GM21723 (cell line): ENCODE measurements around the gene ARMH1.
"Not testable (repeated sequence)": the region's sequence is repeated elsewhere in the genome, so short reads cannot be mapped to it uniquely, and the experiment has no call there.

Experiments
- ATAC-seq: cut with Tn5 transposase; IDR thresholded peaks from one replicate; pipeline ENCODE4 v1.9.1; 2021; ENCODE audit warnings: mild to moderate bottlenecking, moderate library complexity; ENCODE audit not compliant: unreplicated experiment

The ARMH1 gene

GRCh38 chr1:44693159-44693558 is 18.6 kb downstream of the ARMH1 start:
- no peak for ATAC-seq

GRCh38 chr1:44693900-44694299 is 19.4 kb downstream of the ARMH1 start:
- no peak for ATAC-seq

- ATAC-seq = peak; percentile 80
These were observed 20.5 kb downstream of the ARMH1 start for GRCh38 chr1:44694863-44695478.

GRCh38 chr1:44695671-44696070 is 21.2 kb downstream of the ARMH1 start:
- ATAC-seq = no peak

GRCh38 chr1:44696101-44696500 is 21.6 kb downstream of the ARMH1 start:
- ATAC-seq = no peak

GRCh38 chr1:44696789-44697345 is 22.4 kb downstream of the ARMH1 start:
- ATAC-seq = peak; percentile 48

GRCh38 chr1:44698138-44698537 is 23.6 kb downstream of the ARMH1 start:
- ATAC-seq = no peak

- ATAC-seq = not testable (repeated sequence)
These were observed 24.9 kb downstream of the ARMH1 start for GRCh38 chr1:44699375-44699774.

- no peak for ATAC-seq
These were observed 26.1 kb downstream of the ARMH1 start for GRCh38 chr1:44700573-44700972.

- no peak for ATAC-seq
These were observed 26.6 kb downstream of the ARMH1 start for GRCh38 chr1:44701141-44701573.

- no peak for ATAC-seq
These were observed 31.0 kb downstream of the ARMH1 start for GRCh38 chr1:44705470-44705869.

GRCh38 chr1:44705938-44706337 is 31.4 kb downstream of the ARMH1 start:
- ATAC-seq = no peak

GRCh38 chr1:44707112-44707881 is 32.8 kb downstream of the ARMH1 start:
- ATAC-seq = no peak

GRCh38 chr1:44707959-44708831 is 33.7 kb downstream of the ARMH1 start:
- ATAC-seq = no peak

GRCh38 chr1:44713321-44713781 is 38.8 kb downstream of the ARMH1 start:
- peak; percentile 72 for ATAC-seq

GRCh38 chr1:44714532-44714931 is 40.0 kb downstream of the ARMH1 start:
- ATAC-seq = no peak

GRCh38 chr1:44714944-44715571 is 40.5 kb downstream of the ARMH1 start:
- peak; percentile 58 for ATAC-seq

GRCh38 chr1:44717156-44717555 is 42.6 kb downstream of the ARMH1 start:
- ATAC-seq = no peak

GRCh38 chr1:44717653-44718052 is 43.1 kb downstream of the ARMH1 start:
- ATAC-seq = no peak

GRCh38 chr1:44718091-44718490 is 43.6 kb downstream of the ARMH1 start:
- ATAC-seq = no peak

- ATAC-seq = no peak
These were observed 44.8 kb downstream of the ARMH1 start for GRCh38 chr1:44719318-44719717.
